ENCODE measurements around the gene RANBP10.

- TF ChIP-seq POLR2AphosphoS5 (IDR thresholded peaks at IDR 0.05; ENCODE audit: borderline replicate concordance, low read depth, low read length) (no peak), EZH2 (IDR thresholded peaks at IDR 0.05) (no peak), FOXP2 (optimal IDR thresholded peaks at IDR 0.05; ENCODE audit: control extremely low read depth, extremely low read length, insufficient read depth) (no peak)
These were observed 55.9 kb downstream of the RANBP10 start for GRCh38 chr16:67750466-67750865.

Measured in SK-N-MC (cell line).